Stimulated activated CD8-positive, alpha-beta memory T cell treated with anti-CD3 and anti-CD28 coated beads, Interleukin-15, amount 100 ng/mL, for 1 hour (primary cell): ENCODE measurements around the gene SPATA21.

Source experiments
- DNase-seq: peaks from one replicate; pipeline ENCODE4 v3.0.0-alpha.2; 2020; ENCODE audit warnings: low read depth

Gene SPATA21

DNA sequence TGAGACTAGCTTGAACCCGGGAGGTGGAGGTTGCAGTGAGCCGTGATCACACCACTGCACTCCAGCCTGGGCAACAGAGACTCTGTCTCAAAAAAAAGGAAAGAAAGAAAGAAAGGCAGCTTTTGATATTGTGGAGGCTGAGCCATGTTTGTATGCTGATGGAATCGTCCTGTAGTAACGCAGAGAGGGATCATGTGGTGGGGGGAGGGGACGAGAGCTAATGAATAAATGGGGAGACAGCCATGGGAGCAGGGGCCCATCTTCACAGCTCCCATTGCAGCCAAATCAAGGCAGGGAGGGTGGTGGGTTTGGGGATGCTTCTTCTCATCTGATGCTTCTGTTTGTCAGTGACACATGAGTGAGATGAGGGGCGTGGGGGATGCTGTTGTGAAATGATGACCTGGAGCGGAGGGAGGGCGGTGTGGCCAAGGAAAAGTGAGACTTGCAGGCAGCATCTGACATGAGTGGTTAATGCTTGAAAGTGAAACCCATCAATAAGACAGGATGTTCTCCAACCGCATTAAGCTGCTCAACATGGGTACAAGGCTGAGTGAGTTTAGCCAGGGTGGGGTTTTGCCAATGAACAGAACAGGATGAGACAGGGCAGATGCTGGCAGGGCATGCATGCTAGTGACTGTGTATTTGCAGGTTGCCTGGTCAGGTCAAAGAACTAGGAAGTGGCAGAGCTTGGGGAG lies 16.7 kb downstream of the SPATA21 start:
- peak; percentile 7 for DNase-seq

DNA sequence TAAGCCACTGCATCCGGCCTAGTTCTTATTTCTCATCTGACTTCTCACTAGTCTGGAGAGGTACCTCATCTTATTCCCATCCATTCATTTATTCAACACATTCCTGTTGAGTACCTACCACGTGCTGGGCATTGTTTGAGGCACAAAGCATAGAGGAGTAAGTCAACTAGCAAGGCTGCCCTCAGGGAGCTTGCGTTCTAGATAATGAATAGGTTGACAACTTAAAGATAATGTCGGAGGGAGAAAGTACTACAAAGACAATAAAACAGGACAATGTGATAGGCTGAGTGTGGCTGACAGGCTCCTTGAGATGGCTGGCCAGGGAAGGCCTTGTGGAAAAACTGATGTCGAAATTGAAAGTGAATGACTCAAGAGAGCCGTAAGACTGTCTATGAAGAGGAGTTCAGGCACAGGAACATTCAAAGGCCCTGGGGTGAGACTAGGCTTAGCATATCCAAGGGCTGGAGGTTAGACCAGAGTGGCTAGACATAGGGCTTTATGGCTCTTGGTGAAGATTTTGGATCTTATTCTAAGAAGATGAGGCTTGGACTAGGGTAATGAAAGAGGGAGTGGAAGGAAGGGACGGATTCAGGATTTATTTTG lies 18.3 kb downstream of the SPATA21 start:
- DNase-seq, result no peak

GRCh38 chr1:16413191-16413590 lies 24.0 kb downstream of the SPATA21 start:
- no peak for DNase-seq

DNA sequence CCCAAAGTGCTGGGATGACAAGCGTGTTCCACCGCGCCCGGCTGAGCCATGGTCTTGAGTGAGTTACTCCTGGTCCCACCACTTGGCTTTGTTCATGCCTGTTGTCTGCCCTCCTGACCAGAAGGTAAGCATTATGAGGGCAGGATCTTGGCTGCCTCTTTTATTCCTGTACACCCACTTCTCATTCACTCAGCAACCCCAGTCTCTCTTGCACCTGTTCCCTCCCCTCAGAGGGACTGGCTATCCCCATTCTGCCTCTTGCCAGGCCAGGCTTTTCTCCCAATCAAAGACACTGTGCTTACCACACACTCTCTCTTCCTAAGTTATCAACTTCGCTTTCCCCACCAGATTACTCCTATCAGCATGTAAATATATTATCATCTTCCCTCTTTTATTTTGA lies 26.4 kb downstream of the SPATA21 start:
- no peak for DNase-seq

DNA sequence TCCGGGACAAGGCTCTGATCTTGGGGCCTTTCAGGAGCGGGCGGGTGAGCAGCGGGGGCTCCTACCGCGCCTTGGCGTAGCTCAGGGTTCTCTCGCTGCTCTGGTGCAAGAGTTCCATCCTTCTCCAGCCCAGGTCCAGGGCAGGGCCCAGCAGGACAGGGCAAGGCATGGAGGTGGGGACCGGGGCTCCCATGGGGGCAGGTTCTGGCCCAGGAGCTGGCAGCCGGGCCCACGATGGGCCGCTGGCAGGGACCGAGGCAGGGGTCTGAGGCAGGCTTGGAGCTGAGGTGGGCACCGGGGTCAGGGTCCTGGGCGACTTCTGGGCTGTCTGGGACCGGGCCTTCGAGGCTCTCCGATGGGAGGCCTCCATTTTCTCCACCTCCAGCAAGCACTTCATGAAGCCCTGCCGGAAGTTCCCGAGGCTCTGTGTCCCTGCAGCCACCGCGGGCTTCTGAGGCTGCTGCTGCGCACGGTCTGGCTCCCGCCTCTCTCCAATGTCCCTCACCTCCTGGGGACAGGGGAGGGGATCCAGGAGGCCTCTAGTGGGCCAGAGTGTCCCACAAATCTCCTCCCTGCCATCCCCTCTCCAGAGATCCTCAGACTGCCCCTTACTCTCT lies 27.6 kb downstream of the SPATA21 start:
- no peak for DNase-seq

GRCh38 chr1:16406868-16407267 lies 30.4 kb downstream of the SPATA21 start:
- DNase-seq, result no peak

- no peak for DNase-seq
These were observed 31.8 kb downstream of the SPATA21 start for GRCh38 chr1:16405441-16405840.

DNA sequence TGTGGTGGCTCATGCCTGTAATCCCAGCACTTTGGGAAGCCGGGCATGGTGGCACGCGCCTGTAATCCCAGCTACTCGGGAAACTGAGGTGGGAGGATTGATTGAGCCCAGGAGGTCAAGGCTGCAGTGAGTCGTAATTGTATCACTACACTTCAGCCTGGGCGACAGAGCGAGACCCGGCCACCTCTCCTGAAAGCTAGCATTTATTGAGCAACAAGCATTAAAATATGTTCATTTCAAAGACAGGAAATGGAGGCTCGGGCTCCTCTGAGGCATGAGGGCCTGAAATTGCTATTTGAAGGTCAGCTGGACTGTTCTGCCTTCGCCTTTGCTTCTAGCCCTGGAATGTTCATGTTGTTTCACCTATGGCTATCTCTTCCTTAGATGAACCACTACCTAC lies 34.5 kb downstream of the SPATA21 start:
- no peak for DNase-seq

DNA sequence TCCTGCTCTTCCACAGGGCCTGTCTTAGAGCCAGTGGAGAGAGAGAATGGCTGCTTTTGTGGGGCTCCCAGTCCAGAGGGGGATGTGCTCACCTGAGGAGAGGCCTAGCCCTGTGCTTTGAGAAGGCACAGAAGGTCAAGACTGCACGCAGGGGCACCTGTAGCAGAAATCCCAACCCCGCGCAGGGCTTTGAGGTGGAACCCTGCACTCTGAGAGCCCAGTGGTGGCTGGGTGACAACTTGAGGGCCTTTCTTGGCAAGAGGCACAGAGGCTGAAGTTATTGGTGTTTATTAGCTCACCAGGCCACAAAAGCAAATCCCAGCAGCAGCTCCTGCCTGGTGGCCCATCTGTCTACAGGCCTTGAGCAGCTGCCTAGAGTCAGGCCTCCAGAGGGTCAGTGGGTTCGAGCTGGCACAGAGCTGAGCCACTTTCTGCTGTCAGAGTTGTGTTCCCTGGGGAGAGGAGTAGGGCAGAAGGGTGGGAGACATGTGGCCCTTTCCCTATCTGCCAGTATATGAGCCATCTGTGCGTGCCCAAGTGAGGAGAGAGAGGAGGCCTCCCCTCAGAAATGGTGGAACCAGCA lies 38.8 kb downstream of the SPATA21 start:
- no peak for DNase-seq

DNA sequence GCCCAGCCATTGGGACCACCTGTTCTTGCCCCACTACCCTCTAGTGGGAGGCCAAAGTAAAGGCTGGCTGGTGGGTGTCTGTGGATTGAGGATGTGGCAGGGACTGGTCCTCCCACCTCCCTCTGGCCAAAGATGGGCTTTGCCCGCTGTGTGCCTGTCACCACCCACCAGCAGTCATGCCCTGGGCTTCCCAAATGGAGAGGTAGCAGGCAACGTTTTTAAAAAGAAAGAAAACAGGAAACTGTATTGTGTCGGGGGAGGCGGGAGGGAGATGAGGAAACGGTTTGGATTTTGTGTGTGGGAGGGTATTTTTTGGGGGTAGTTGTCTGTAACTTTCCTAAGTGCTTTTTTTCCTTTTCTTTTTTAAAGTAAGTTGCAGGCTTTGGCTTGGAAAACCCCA lies 40.1 kb downstream of the SPATA21 start:
- DNase-seq, result no peak

- DNase-seq, result no peak
These were observed 40.6 kb downstream of the SPATA21 start for GRCh38 chr1:16396591-16396990.

DNA sequence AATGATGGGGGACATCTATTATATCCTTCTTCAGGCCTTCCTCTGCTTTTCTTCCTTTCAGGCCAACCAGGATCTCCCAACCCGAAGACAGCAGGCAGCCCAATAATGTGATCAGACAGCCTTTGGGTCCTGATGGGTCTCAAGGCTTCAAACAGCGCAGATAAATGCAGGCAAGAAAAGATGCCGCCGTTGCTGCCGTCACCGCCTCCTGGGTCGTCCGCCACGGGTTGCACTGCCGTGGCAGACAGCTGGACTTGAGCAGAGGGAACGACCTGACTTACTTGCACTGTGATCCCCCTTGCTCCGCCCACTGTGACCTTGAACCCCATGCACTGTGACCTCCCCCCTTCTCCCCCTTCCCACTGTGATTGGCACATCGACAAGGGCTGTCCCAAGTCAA lies 42.2 kb downstream of the SPATA21 start:
- DNase-seq, result no peak

DNA sequence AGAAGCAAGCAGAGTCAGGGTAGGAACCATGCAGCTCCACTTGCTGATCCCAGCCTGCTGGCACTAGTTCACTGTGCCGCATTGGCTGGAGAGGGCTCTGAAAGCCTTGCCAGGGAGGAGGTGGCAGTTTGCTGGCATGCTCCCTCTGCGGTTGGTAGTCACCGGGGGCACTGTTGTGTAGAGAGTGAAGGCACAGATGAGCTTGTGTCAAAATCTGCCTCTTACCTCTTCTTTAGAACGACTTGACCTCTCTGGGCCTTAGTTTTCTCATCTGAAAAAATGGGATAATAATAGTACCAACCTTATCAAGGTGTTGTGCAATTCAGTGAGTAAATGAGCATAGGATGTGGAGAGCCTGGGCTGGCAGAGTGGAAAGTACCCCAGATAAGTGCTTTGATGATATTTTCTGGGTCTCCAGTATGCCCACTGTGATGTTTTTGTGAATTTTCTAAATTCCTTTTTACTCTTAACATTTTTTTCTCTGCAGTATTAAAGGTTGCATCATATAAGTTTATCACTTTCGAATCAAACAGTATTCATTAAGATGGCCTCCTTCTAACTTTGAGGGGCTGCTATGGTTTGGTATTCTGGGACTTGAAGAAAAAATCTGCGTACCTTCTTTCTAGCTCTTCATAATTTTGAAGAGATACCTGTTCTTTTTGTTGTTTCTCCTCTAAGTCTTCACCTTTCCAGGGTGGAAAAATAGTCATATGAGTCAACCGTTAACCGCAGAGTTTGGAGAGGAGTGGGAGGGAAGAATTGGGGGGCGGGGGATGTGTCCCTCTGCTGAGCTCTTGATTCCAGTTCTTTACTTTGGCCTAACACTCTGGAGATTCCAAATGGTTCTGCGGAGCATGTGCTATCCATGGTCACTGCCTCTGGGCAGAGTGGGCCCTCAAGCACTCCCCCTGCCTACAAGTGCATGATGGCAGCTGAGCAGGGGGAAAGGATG lies 43.4 kb downstream of the SPATA21 start:
- no peak for DNase-seq

GRCh38 chr1:16392740-16393569 lies 44.3 kb downstream of the SPATA21 start:
- DNase-seq, result no peak

- no peak for DNase-seq
These were observed 45.8 kb downstream of the SPATA21 start for GRCh38 chr1:16391411-16391810.

DNA sequence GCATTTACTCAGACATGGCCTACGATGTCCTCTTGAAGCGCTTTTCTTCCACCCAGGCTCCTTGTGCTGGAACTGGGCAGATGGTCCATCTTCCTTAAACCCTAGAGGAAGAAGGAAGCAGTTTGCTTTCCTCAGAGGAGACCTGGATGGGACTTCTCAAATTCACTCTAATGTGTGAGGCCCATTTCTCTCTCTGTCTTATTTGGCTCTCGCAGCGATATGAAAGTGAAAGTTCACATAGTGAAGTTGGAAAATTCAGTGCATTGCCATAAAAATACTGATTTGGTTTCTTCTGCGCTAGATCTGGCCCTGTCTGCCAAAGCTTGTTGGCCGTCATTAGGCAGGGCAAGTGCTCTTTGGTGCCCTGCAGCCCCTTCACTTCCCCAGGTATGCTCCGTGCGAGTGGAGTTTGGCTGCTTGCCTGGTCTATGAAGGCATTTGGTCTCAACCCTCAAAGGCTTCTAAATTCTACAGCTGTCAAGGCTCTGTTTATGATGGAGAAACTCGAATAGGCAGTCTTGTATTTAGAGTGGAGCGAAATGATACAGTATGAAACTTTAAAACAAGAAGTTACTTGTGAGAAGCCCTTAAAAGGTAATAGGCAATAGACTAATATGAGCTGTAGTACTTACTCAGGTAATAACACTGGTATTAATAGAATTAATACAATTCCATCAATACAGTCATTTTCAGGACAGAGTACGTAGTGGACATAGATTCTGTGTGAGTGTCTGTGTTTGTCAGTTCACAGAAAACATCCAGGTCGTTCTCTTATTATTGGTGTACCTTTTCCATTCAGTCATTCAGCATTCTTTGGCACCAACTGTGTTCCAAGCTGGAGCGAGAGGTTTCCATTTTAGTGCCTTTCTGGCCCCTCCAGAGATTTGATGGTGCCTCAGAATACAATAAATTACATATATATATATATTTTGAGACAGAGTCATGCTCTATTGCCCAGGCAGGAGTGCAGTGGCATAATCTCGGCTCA lies 49.7 kb downstream of the SPATA21 start:
- no peak for DNase-seq

GRCh38 chr1:16386454-16387113 lies 50.6 kb downstream of the SPATA21 start:
- no peak for DNase-seq

- no peak for DNase-seq
These were observed 51.4 kb downstream of the SPATA21 start for GRCh38 chr1:16385659-16386453.

- DNase-seq, result no peak
These were observed 53.3 kb downstream of the SPATA21 start for GRCh38 chr1:16383888-16384287.
